K562 (cell line): ENCODE measurements around the gene RTL10. TPM values are rescaled to one million over a fixed set of nuclear protein-coding genes. Genes with fewer than 3 reads are reported as not detected.

Source experiments
- ATAC-seq: fragments of 200-7000 bp; cut with Tn5 transposase; 3 replicates; pipeline ENCODE4 v1.9.1; 2020; ENCODE audit warnings: moderate library complexity
- BruUV-seq: library from RNA; stranded (reverse); fragments of 400-500 nt; replicated peaks from 2 replicates; lab custom pipeline; 2021; lab: Mats Ljungman, UMichigan
- CTCF ChIA-PET: fragments of 300-600 bp; formaldehyde crosslinking; extraction: SDS; loops from one replicate; lab custom pipeline; 2021; ENCODE audit warnings: low intra/inter-chr PET ratio; lab: Yijun Ruan, JAX
- POLR2A ChIA-PET: fragments of 300-600, 350-650 bp; sonication (Branson Sonifier 250); formaldehyde crosslinking; extraction: SDS; loops from one replicate; lab custom pipeline; 2021; ENCODE audit warnings: antibody characterized with exemption, inconsistent platforms; lab: Yijun Ruan, JAX
- DNase-seq, 4 experiments: peaks; one replicate each; pipeline versions ENCODE4 v3.0.0 to v3.0.0-alpha.2; 2011 to 2018; ENCODE audit warnings: low spot score in 3 of 4, mixed read lengths in 3 of 4; ENCODE audit errors: extremely low read depth in 1 of 4
- FAIRE-seq: peaks from 2 replicates; lab custom pipeline; 2011; peaks lifted over from hg19 to GRCh38; lab: Jason Lieb, UNC
- H2AFZ ChIP-seq: 2 replicates; pipeline ENCODE4 v1.6.0; 2011; ENCODE audit warnings: low read depth, low read length, control low read depth, inconsistent platforms
- H3K27ac ChIP-seq: fragments of 200-600 bp; 3 replicates; pipeline ENCODE4 v1.8.0; 2011; ENCODE audit warnings: low read depth, mild to moderate bottlenecking, control low read depth, inconsistent platforms, low read length, moderate library complexity, mixed read lengths; ENCODE audit errors: extremely low read depth
- H3K27me3 ChIP-seq, 2 experiments: fragments of 300-600 bp in 1 of 2; 2 replicates in 1 of 2; 3 replicates in 1 of 2; pipeline versions ENCODE4 v1.6.0 to v1.8.0; 2011; ENCODE audit warnings: inconsistent platforms in 2 of 2, low read length in 2 of 2, mild to moderate bottlenecking in 1 of 2, mixed read lengths in 1 of 2, moderate library complexity in 1 of 2; ENCODE audit not compliant: control insufficient read depth in 2 of 2, insufficient read depth in 2 of 2
- H3K36me3 ChIP-seq: fragments of 300-600 bp; 3 replicates; pipeline ENCODE4 v1.8.0; 2011; ENCODE audit warnings: mild to moderate bottlenecking, low read length, inconsistent platforms; ENCODE audit not compliant: control insufficient read depth, insufficient read depth
- H3K4me1 ChIP-seq, 2 experiments: fragments of 200-600 bp in 1 of 2; replicated peaks in 1 of 2; 2 replicates in 1 of 2; 3 replicates in 1 of 2; pipeline versions ENCODE4 v1.5.1 to v1.8.0; 2011; ENCODE audit warnings: inconsistent platforms in 2 of 2, low read length in 2 of 2, mild to moderate bottlenecking in 1 of 2, mixed read lengths in 1 of 2, moderate library complexity in 1 of 2; ENCODE audit not compliant: control insufficient read depth in 2 of 2, insufficient read depth in 2 of 2
- H3K4me2 ChIP-seq: 2 replicates; pipeline ENCODE4 v1.6.1; 2011; ENCODE audit warnings: low read length, control low read depth, inconsistent platforms, mixed read lengths; ENCODE audit not compliant: insufficient read depth
- H3K4me3 ChIP-seq: fragments of 200-600 bp; sonication (generic), shearing (Covaris generic); 2 replicates; pipeline ENCODE4 v1.5.1; 2016; ENCODE audit warnings: control low read depth, inconsistent platforms
- H3K79me2 ChIP-seq: fragments of 200-600 bp; 3 replicates; pipeline ENCODE4 v1.8.0; 2011; ENCODE audit warnings: low read length, inconsistent platforms; ENCODE audit not compliant: control insufficient read depth, insufficient read depth
- H3K9ac ChIP-seq, 2 experiments: 2 replicates each; pipeline versions ENCODE4 v1.6.0 to v1.6.1; 2011; ENCODE audit warnings: low read depth in 2 of 2, low read length in 2 of 2, control low read depth in 1 of 2, inconsistent platforms in 1 of 2, mild to moderate bottlenecking in 1 of 2, mixed read lengths in 1 of 2; ENCODE audit not compliant: insufficient read depth in 1 of 2
- H3K9me1 ChIP-seq: one replicate; pipeline ENCODE4 v1.6.0; 2011; ENCODE audit warnings: inconsistent platforms, mild to moderate bottlenecking, low read length, moderate library complexity; ENCODE audit not compliant: control insufficient read depth, insufficient read depth
- H3K9me3 ChIP-seq: replicated peaks from 2 replicates; pipeline ENCODE4 v1.5.1; 2011; ENCODE audit warnings: low read depth, low read length, inconsistent platforms; ENCODE audit not compliant: control insufficient read depth, insufficient read depth
- H4K20me1 ChIP-seq: replicated peaks from 2 replicates; pipeline ENCODE4 v1.6.1; 2011; ENCODE audit warnings: low read length, inconsistent platforms, mixed read lengths; ENCODE audit not compliant: control insufficient read depth, insufficient read depth
- CEBPG ChIP-seq, 3 experiments: fragments of 200-800 bp in 1 of 3; sonication (Bioruptor generic) in 1 of 3; sonication (generic) in 1 of 3; formaldehyde crosslinking in 1 of 3; IDR thresholded peaks in 2 of 3; conservative IDR thresholded peaks in 1 of 3; 2 replicates each; pipeline versions ENCODE4 v1.6.1 to v1.8.0; 2016 to 2022; ENCODE audit warnings: missing compliant biosample characterization in 2 of 3, missing genetic modification characterization in 2 of 3, mild to moderate bottlenecking in 1 of 3, missing genetic modification reagents in 1 of 3
- HDAC6 ChIP-seq: IDR thresholded peaks from 2 replicates; pipeline ENCODE4 v1.6.1; 2012; ENCODE audit warnings: low read depth, mild to moderate bottlenecking, control low read depth, inconsistent platforms, low read length, moderate library complexity
- HMG20B ChIP-seq: fragments of 250-450 bp; sonication (Bioruptor Pico); IDR thresholded peaks from 2 replicates; pipeline ENCODE4 v1.5.0; 2021; ENCODE audit warnings: mild to moderate bottlenecking
- KAT2B ChIP-seq: IDR thresholded peaks from one replicate; pipeline ENCODE4 v1.6.1; 2012; ENCODE audit warnings: low read depth, mild to moderate bottlenecking, control low read depth, inconsistent platforms, low read length, moderate library complexity
- MTA2 ChIP-seq: fragments of 450-650 bp; IDR thresholded peaks from 2 replicates; pipeline ENCODE4 v1.6.1; 2016; ENCODE audit warnings: low read depth
- NR2F6 ChIP-seq: fragments of 450-650 bp; formaldehyde crosslinking; IDR thresholded peaks from 2 replicates; pipeline ENCODE4 v1.4.0; 2020; ENCODE audit warnings: mild to moderate bottlenecking
- PTRF ChIP-seq: fragments of 450-650 bp; IDR thresholded peaks from 2 replicates; pipeline ENCODE4 v1.6.1; 2016; ENCODE audit warnings: mild to moderate bottlenecking, missing genetic modification characterization, missing compliant biosample characterization
- PTTG1 ChIP-seq: fragments of 450-650 bp; IDR thresholded peaks from 2 replicates; pipeline ENCODE4 v1.6.1; 2016; ENCODE audit warnings: low read depth, mild to moderate bottlenecking, missing genetic modification characterization, missing compliant biosample characterization
- RHOXF2B ChIP-seq: fragments of 250-450 bp; sonication (Bioruptor Pico); conservative IDR thresholded peaks from 2 replicates; pipeline ENCODE4 v1.5.1; 2021
- SAFB ChIP-seq: fragments of 200-400 bp; formaldehyde crosslinking; IDR thresholded peaks from 2 replicates; pipeline ENCODE4 v1.6.1; 2017; ENCODE audit warnings: low read depth, low read length, borderline replicate concordance
- SETDB1 ChIP-seq: IDR thresholded peaks from one replicate; pipeline ENCODE4 v1.6.1; 2012; ENCODE audit warnings: low read length, control low read depth, inconsistent platforms
- THRA ChIP-seq: fragments of 450-650 bp; IDR thresholded peaks from 2 replicates; pipeline ENCODE4 v1.6.1; 2017; ENCODE audit warnings: mild to moderate bottlenecking, moderate library complexity
- ZNF347 ChIP-seq: fragments of 450-650 bp; formaldehyde crosslinking; IDR thresholded peaks from 2 replicates; pipeline ENCODE4 v1.4.0; 2020; ENCODE audit warnings: low read depth, mild to moderate bottlenecking, moderate library complexity
- ZNF354B ChIP-seq: fragments of 250-450 bp; sonication (Bioruptor Pico); IDR thresholded peaks from 2 replicates; pipeline ENCODE4 v1.4.0; 2020
- ZNF551 ChIP-seq: fragments of 250-450 bp; sonication (Bioruptor Pico); IDR thresholded peaks from 2 replicates; pipeline ENCODE4 v1.5.0; 2021; ENCODE audit warnings: mild to moderate bottlenecking, moderate library complexity
- WGBS: fragments of 100-300 bp; shearing (Covaris generic); methylation state at CpG from one replicate; pipeline ENCODE4 v1.1.6; 2016; ENCODE audit warnings: low coverage, mixed read lengths; ENCODE audit not compliant: insufficient coverage; ENCODE audit errors: missing lambda C conversion rate; 5-methylcytosine and 5-hydroxymethylcytosine counted together
- in situ Hi-C: fragments of 300-500 bp; cut with MboI; formaldehyde crosslinking; loops from 4 replicates; pipeline ENCODE4 v1.15.0; 2018; ENCODE audit warnings: inconsistent platforms, mixed read lengths
- intact Hi-C: fragments of 100-400 bp; cut with micrococcal nuclease; formaldehyde crosslinking; loops from 2 replicates; pipeline ENCODE4 v1.14.2; 2022
- polyA plus RNA-seq, 8 experiments: library from polyadenylated mRNA; depleted of rRNA in 4 of 8; stranded (reverse) in 5 of 8; unstranded in 3 of 8; fragments of >200 nt; fragmentation: Nextera tagmentation in 2 of 8; fragmentation: Illumina TruSeq in 1 of 8; extraction: Ambion mirVana in 2 of 8; extraction: Trizol in 1 of 8; gene quantifications; 2 replicates each; pipeline versions ENCODE4 v1.2.1 to v1.2.3, GENCODE V29; 2011 to 2014; ENCODE audit warnings: inconsistent platforms in 1 of 8, missing spikeins in 1 of 8
- total RNA-seq, 7 experiments: library from RNA; depleted of rRNA in 6 of 7; stranded (reverse); fragments of >200 nt in 6 of 7; fragmentation: Illumina TruSeq in 2 of 7; extraction: Trizol in 2 of 7; gene quantifications; 2 replicates each; pipeline versions ENCODE4 v1.2.1 to v1.2.3, GENCODE V29; 2011 to 2021; ENCODE audit warnings: low replicate concordance in 1 of 7
- TF ChIP-seq, protein P1 (sequence below): fragments of 200-400 bp; formaldehyde crosslinking; IDR thresholded peaks from 2 replicates; pipeline ENCODE4 v1.6.1; 2017; ENCODE audit warnings: mild to moderate bottlenecking, low read depth, low read length, moderate library complexity
- TF ChIP-seq, protein P2 (sequence below): sonication (generic); formaldehyde crosslinking; IDR thresholded peaks from 2 replicates; pipeline ENCODE4 v1.8.0; 2022; ENCODE audit warnings: missing genetic modification reagents, mild to moderate bottlenecking, borderline replicate concordance

RTL10 gene
- total and polyA plus RNA-seq, 9 of the 15 experiments (the other 6 are each of a cell fraction or from before 2014, with no cell fraction given), result 19.8 to 75.5 (median 32.5) TPM

DNA sequence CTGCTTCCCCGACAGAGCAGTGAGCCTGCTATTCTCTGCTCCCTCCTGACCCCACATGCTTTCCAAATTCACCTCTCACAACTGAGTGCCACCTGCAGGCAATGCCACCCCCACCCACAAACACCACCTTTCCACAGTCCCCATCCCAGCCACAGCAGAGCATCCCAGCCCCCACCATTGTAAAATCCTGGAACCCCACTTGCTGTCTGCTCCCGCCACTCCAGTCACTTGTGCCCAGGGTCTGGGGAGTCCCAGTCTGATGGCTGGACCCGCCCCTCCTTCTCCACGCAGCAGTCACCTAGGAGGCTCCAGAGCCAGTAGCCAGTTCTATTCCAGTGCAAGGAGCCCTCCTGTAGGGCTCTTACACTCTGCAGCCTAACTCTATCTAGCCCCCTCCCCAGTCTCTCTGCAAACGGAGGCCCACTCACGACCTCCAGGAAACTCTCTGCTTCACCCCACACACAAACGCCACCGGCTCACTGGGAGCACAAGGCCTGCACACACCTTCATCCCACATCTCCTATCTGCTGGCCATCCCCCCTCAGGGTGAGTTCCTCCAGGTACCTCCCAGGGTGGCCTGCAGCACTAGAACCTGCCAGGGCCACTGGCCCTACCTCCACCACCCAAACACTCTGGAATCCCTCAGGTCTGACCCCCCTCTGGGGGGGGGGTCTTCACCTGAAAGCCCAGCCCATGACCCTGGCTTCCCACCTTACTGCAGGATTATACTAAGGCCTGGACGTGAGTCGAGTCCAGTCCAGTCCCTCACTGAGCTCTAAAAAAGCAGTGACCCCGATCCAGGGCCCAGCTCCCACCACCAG is 1.4 kb downstream of the RTL10 start:
- Histone ChIP-seq H3K27ac (peak overlapping the region; percentile 77; the same call in 2 of the 3 replicates), H4K20me1 (peaks cover 39% of the 10 kb centered on the region; the same call in 1 of the 2 replicates), H3K9me1 (peaks cover 21% of the 10 kb centered on the region), H3K4me2 (peak overlapping the region; percentile 94), H2AFZ (no peak overlapping the region), H3K9me3 (no peaks in the 10 kb centered on the region), H3K4me1 (peaks cover 23 to 70% of the 10 kb centered on the region in 2 experiments), H3K79me2 (peaks cover 76% of the 10 kb centered on the region), H3K36me3 (peaks cover 47% of the 10 kb centered on the region), H3K9ac (peak overlapping the region; percentile 86 to 99), H3K27me3 (no peaks in the 10 kb centered on the region), H3K4me3 (peak overlapping the region; percentile 62)
- WGBS, result 18% methylated on average over 11 of the region's 11 CpGs
- intact Hi-C loops (loop anchor here (5.0 to 10.0 kb wide), 3 partner anchors 36 to 172 kb away; partner anchors contain the start of gene TANGO2), in situ Hi-C loops (no loop called here)
- FAIRE-seq (no peak), ATAC-seq (no peak), DNase-seq (peak in 3 of 4 experiments; percentile 54 to 73 (median 72))
- POLR2A ChIA-PET, result interaction anchor here (0.6 to 13.6 kb wide), 25 partner anchors 9 to 1592 kb away, joined by 3 to 247 read pairs (median 6); partner anchors contain the start of gene GP1BB
- CTCF ChIA-PET, result no interaction called here
- BruUV-seq, result TSS peak; percentile 44
- no peak for TF ChIP-seq PTRF
- TF ChIP-seq HDAC6, result no peak
- peak; percentile 35 for TF ChIP-seq KAT2B
- TF ChIP-seq PTTG1, result no peak
- no peak for TF ChIP-seq CEBPG (CRISPR knock-in tag; IDR thresholded peaks at IDR 0.05)
- no peak for TF ChIP-seq CEBPG (tag; conservative IDR thresholded peaks at IDR 0.05 in 1 of 2, IDR thresholded peaks at IDR 0.05 in 1 of 2)
- TF ChIP-seq, protein P1, sequence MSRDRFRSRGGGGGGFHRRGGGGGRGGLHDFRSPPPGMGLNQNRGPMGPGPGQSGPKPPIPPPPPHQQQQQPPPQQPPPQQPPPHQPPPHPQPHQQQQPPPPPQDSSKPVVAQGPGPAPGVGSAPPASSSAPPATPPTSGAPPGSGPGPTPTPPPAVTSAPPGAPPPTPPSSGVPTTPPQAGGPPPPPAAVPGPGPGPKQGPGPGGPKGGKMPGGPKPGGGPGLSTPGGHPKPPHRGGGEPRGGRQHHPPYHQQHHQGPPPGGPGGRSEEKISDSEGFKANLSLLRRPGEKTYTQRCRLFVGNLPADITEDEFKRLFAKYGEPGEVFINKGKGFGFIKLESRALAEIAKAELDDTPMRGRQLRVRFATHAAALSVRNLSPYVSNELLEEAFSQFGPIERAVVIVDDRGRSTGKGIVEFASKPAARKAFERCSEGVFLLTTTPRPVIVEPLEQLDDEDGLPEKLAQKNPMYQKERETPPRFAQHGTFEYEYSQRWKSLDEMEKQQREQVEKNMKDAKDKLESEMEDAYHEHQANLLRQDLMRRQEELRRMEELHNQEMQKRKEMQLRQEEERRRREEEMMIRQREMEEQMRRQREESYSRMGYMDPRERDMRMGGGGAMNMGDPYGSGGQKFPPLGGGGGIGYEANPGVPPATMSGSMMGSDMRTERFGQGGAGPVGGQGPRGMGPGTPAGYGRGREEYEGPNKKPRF, result no peak
- TF ChIP-seq SAFB, result no peak
- TF ChIP-seq, protein P2, sequence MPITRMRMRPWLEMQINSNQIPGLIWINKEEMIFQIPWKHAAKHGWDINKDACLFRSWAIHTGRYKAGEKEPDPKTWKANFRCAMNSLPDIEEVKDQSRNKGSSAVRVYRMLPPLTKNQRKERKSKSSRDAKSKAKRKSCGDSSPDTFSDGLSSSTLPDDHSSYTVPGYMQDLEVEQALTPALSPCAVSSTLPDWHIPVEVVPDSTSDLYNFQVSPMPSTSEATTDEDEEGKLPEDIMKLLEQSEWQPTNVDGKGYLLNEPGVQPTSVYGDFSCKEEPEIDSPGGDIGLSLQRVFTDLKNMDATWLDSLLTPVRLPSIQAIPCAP, result no peak
- TF ChIP-seq RHOXF2B (CRISPR knock-in tag), result no peak
- no peak for TF ChIP-seq ZNF551
- TF ChIP-seq ZNF347 (CRISPR knock-in tag), result 0 out of 2 replicates have a peak, but pooled peaks have one; percentile 2
- no peak for TF ChIP-seq ZNF354B (CRISPR knock-in tag)
- TF ChIP-seq NR2F6 (CRISPR knock-in tag), result no peak
- TF ChIP-seq SETDB1, result no peak
- no peak for TF ChIP-seq HMG20B (CRISPR knock-in tag)
- no peak for TF ChIP-seq MTA2
- no peak for TF ChIP-seq THRA
